GM12878 (cell line): ENCODE measurements around the gene PEF1. TPM values are rescaled to one million over a fixed set of nuclear protein-coding genes. Genes with fewer than 3 reads are reported as not detected.

Source experiments
- ATAC-seq: fragments of 200-7000 bp; cut with Tn5 transposase; 3 replicates; pipeline ENCODE4 v1.9.1; 2020; ENCODE audit warnings: mild to moderate bottlenecking, moderate library complexity
- BruUV-seq: library from RNA; stranded (reverse); fragments of 400-500 nt; replicated peaks from 2 replicates; lab custom pipeline; 2021; lab: Mats Ljungman, UMichigan
- CTCF ChIA-PET: fragments of 300-600 bp; sonication (Branson Sonifier 250); formaldehyde crosslinking; extraction: SDS; loops from one replicate; lab custom pipeline; 2021; ENCODE audit warnings: inconsistent platforms; lab: Yijun Ruan, JAX
- POLR2A ChIA-PET: fragments of 350-600 bp; formaldehyde crosslinking; extraction: SDS; loops from one replicate; lab custom pipeline; 2021; ENCODE audit warnings: inconsistent platforms; lab: Charles Lee
- RAD21 ChIA-PET: fragments of 300-600 bp; sonication (Branson Sonifier 250); formaldehyde crosslinking; loops from one replicate; lab custom pipeline; 2023; ENCODE audit warnings: antibody characterized with exemption; ENCODE audit not compliant: unreplicated experiment; lab: Charles Lee
- SMC1A ChIA-PET: fragments of 300-600 bp; sonication (Branson Sonifier 250); formaldehyde crosslinking; loops from one replicate; lab custom pipeline; 2023; ENCODE audit not compliant: unreplicated experiment, uncharacterized antibody; lab: Charles Lee
- DNase-seq: peaks from one replicate; pipeline ENCODE4 v3.0.0-alpha.2; 2011; ENCODE audit warnings: low read depth, low spot score
- FAIRE-seq: peaks from 3 replicates; lab custom pipeline; 2011; peaks lifted over from hg19 to GRCh38; lab: Jason Lieb, UNC
- H2AFZ ChIP-seq: 2 replicates; pipeline ENCODE4 v1.6.0; 2011; ENCODE audit warnings: low read depth, low read length, control low read depth; ENCODE audit not compliant: control insufficient read depth
- H3K27ac ChIP-seq: 2 replicates; pipeline ENCODE4 v1.5.1; 2011; ENCODE audit warnings: control low read depth; ENCODE audit not compliant: control insufficient read depth, insufficient read depth
- H3K27me3 ChIP-seq, 2 experiments: replicated peaks in 1 of 2; 2 replicates each; pipeline versions ENCODE4 v1.6.0 to v1.6.1; 2011; ENCODE audit warnings: low read length in 1 of 2; ENCODE audit not compliant: control insufficient read depth in 2 of 2, insufficient read depth in 2 of 2
- H3K36me3 ChIP-seq, 2 experiments: 2 replicates each; pipeline ENCODE4 v1.5.1; 2011; ENCODE audit warnings: low read length in 1 of 2; ENCODE audit not compliant: control insufficient read depth in 2 of 2, insufficient read depth in 2 of 2
- H3K4me1 ChIP-seq: 2 replicates; pipeline ENCODE4 v1.6.1; 2011; ENCODE audit warnings: mild to moderate bottlenecking, low read length, moderate library complexity, mixed read lengths; ENCODE audit not compliant: control insufficient read depth, insufficient read depth
- H3K4me2 ChIP-seq: 2 replicates; pipeline ENCODE4 v1.6.0; 2011; ENCODE audit warnings: control low read depth; ENCODE audit not compliant: control insufficient read depth, insufficient read depth
- H3K4me3 ChIP-seq: fragments of 200-600 bp; sonication (generic); 2 replicates; pipeline ENCODE4 v1.5.1; 2016
- H3K79me2 ChIP-seq: 2 replicates; pipeline ENCODE4 v1.6.0; 2011; ENCODE audit warnings: low read length; ENCODE audit not compliant: control insufficient read depth, insufficient read depth
- H3K9ac ChIP-seq: 2 replicates; pipeline ENCODE4 v1.8.0; 2011; ENCODE audit warnings: low read length, control low read depth, mixed read lengths; ENCODE audit not compliant: control insufficient read depth, insufficient read depth
- H3K9me3 ChIP-seq: replicated peaks from 3 replicates; pipeline ENCODE4 v1.5.1; 2011; ENCODE audit warnings: mild to moderate bottlenecking, low read length; ENCODE audit not compliant: control insufficient read depth, insufficient read depth
- H4K20me1 ChIP-seq: 2 replicates; pipeline ENCODE4 v1.6.0; 2011; ENCODE audit not compliant: control insufficient read depth, insufficient read depth
- CBFB ChIP-seq: IDR thresholded peaks from 2 replicates; pipeline ENCODE4 v1.6.1; 2016; ENCODE audit warnings: antibody characterized with exemption, low read depth
- CHD1 ChIP-seq: IDR thresholded peaks from 2 replicates; pipeline ENCODE4 v1.6.1; 2012; ENCODE audit warnings: low read depth, low read length, improper control_type of control experiment
- CHD4 ChIP-seq: fragments of 200-600 bp; sonication (generic); IDR thresholded peaks from 2 replicates; pipeline ENCODE4 v1.6.1; 2016; ENCODE audit warnings: mild to moderate bottlenecking
- ESRRA ChIP-seq: IDR thresholded peaks from 2 replicates; pipeline ENCODE4 v1.6.1; 2012; ENCODE audit warnings: mild to moderate bottlenecking, low read length, improper control_type of control experiment
- IKZF2 ChIP-seq, 2 experiments: fragments of 450-650 bp; IDR thresholded peaks; 2 replicates each; pipeline ENCODE4 v1.6.1; 2017; ENCODE audit warnings: mild to moderate bottlenecking in 2 of 2, moderate library complexity in 2 of 2
- IRF3 ChIP-seq: fragments of 450-650 bp; IDR thresholded peaks from 2 replicates; pipeline ENCODE4 v1.6.1; 2014; ENCODE audit warnings: mild to moderate bottlenecking
- JUND ChIP-seq: IDR thresholded peaks from 2 replicates; pipeline ENCODE4 v1.6.1; 2012; ENCODE audit warnings: low read depth, mild to moderate bottlenecking, low read length, improper control_type of control experiment, moderate library complexity
- KAT2A ChIP-seq: conservative IDR thresholded peaks from 2 replicates; pipeline ENCODE4 v1.6.1; 2011; ENCODE audit warnings: low read depth, low read length; ENCODE audit not compliant: control insufficient read depth
- NFIC ChIP-seq: IDR thresholded peaks from 2 replicates; pipeline ENCODE4 v1.6.1; 2012; ENCODE audit warnings: low read depth, mild to moderate bottlenecking, inconsistent platforms, low read length, moderate library complexity
- POLR2AphosphoS5 ChIP-seq: IDR thresholded peaks from 2 replicates; pipeline ENCODE4 v1.6.1; 2011; ENCODE audit warnings: mild to moderate bottlenecking, low read length, inconsistent platforms
- RAD51 ChIP-seq: fragments of 450-650 bp; IDR thresholded peaks from 2 replicates; pipeline ENCODE4 v1.6.1; 2016; ENCODE audit warnings: moderate library complexity, mild to moderate bottlenecking, inconsistent platforms
- SP1 ChIP-seq: IDR thresholded peaks from one replicate; pipeline ENCODE4 v1.6.1; 2011; ENCODE audit warnings: low read depth, low read length
- SREBF2 ChIP-seq: IDR thresholded peaks from 2 replicates; pipeline ENCODE4 v1.6.1; 2012; ENCODE audit warnings: mild to moderate bottlenecking, low read length
- ZBTB33 ChIP-seq: fragments of 450-650 bp; IDR thresholded peaks from 2 replicates; pipeline ENCODE4 v1.6.1; 2017; ENCODE audit warnings: mild to moderate bottlenecking
- ZNF384 ChIP-seq: IDR thresholded peaks from 2 replicates; pipeline ENCODE4 v1.6.1; 2012; ENCODE audit warnings: low read depth, mild to moderate bottlenecking, low read length, improper control_type of control experiment, borderline replicate concordance
- WGBS: methylation state at CpG from one replicate; pipeline ENCODE4 v1.1.6; 2016; ENCODE audit warnings: low lambda C conversion rate; ENCODE audit not compliant: insufficient replicate concordance, insufficient coverage; ENCODE audit errors: missing lambda C conversion rate; 5-methylcytosine and 5-hydroxymethylcytosine counted together
- in situ Hi-C: fragments of 300-500 bp; cut with MboI; formaldehyde crosslinking; loops from 9 replicates; pipeline ENCODE4 v1.14.3; 2018; ENCODE audit warnings: mixed read lengths
- intact Hi-C: fragments of 100-400 bp; cut with micrococcal nuclease; formaldehyde crosslinking; loops from one replicate; pipeline ENCODE4 v1.14.2; 2022; ENCODE audit not compliant: unreplicated experiment
- polyA plus RNA-seq, 11 experiments: library from polyadenylated mRNA; depleted of rRNA in 4 of 11; unstranded in 6 of 11; stranded (reverse) in 5 of 11; fragments of >200 nt; fragmentation: Nextera tagmentation in 4 of 11; fragmentation: Illumina TruSeq in 1 of 11; extraction: Ambion mirVana in 4 of 11; extraction: Trizol in 1 of 11; gene quantifications; 1 replicate in 1 of 11; 2 replicates in 10 of 11; pipeline versions ENCODE4 v1.2.1 to v1.2.3, GENCODE V29; 2011 to 2016; ENCODE audit warnings: inconsistent platforms in 2 of 11, missing spikeins in 2 of 11, low read depth in 1 of 11
- total RNA-seq, 4 experiments: library from RNA; depleted of rRNA in 3 of 4; stranded (reverse); fragments of >200 nt in 3 of 4; fragmentation: Illumina TruSeq in 1 of 4; extraction: Trizol in 1 of 4; gene quantifications; 2 replicates each; pipeline versions ENCODE4 v1.2.1 to v1.2.3, GENCODE V29; 2013 to 2021

Gene PEF1
- total and polyA plus RNA-seq, 10 of the 15 experiments (the other 5 are each of a cell fraction or from before 2014, with no cell fraction given): 27.1 to 107 (median 79.0) TPM

- no peak overlapping the region for H3K9ac ChIP-seq
- ATAC-seq (no peak), DNase-seq (no peak), FAIRE-seq (no peak)
- ChIA-PET CTCF (interaction anchor here (1.1 to 2.1 kb wide), 2 partner anchors 35 to 75 kb away, joined by 3 to 7 read pairs; no protein-coding TSS in a partner anchor), SMC1A (interaction anchor here (0.8 kb wide), 1 partner anchor 9 kb away, joined by 3 read pairs; no protein-coding TSS in a partner anchor), POLR2A (no interaction called here), RAD21 (interaction anchor here (1.2 kb wide), 1 partner anchor 37 kb away, joined by 3 read pairs; no protein-coding TSS in a partner anchor)
- H3K27me3 ChIP-seq: 0 out of 4 replicates have a peak, but pooled peaks cover 0 to 1% of the 10 kb centered on the region in 2 experiments
- 0 out of 2 replicates have a peak overlapping the region, but pooled peaks have one; percentile 4 for H2AFZ ChIP-seq
- TF ChIP-seq POLR2AphosphoS5 (no peak), ESRRA (no peak), IKZF2 (IDR thresholded peaks at IDR 0.05) (no peak), ZBTB33 (no peak), NFIC (no peak), CHD1 (no peak), SP1 (no peak), IRF3 (no peak), RAD51 (no peak), CHD4 (no peak), KAT2A (no peak), CBFB (no peak), JUND (no peak), ZNF384 (no peak), SREBF2 (no peak)
- H3K36me3 ChIP-seq: no peaks in the 10 kb centered on the region
- no peak overlapping the region for H3K4me3 ChIP-seq
- intact Hi-C loops (loop anchor here (10.0 kb wide), 1 partner anchor 395 kb away; no protein-coding TSS in a partner anchor), in situ Hi-C loops (loop anchor here (5.0 kb wide), 1 partner anchor 37 kb away; no protein-coding TSS in a partner anchor)
- H3K79me2 ChIP-seq: no peaks in the 10 kb centered on the region
- WGBS: 9% methylated on average over 30 of the region's 30 CpGs
- no peaks in the 10 kb centered on the region for H3K9me3 ChIP-seq
- H4K20me1 ChIP-seq: no peaks in the 10 kb centered on the region
- H3K4me2 ChIP-seq: no peak overlapping the region
- no TSS peak for BruUV-seq
- H3K4me1 ChIP-seq: no peaks in the 10 kb centered on the region
- no peak overlapping the region for H3K27ac ChIP-seq
Observed at GRCh38 chr1:31669786-31670592, 25.3 kb upstream of the PEF1 start.
